Right atrium auricular region (tissue), 2 donors: ENCODE data around the gene NOP16. TPM values are rescaled to one million over a fixed set of nuclear protein-coding genes. Genes with fewer than 3 reads are reported as not detected.

Source experiments
- DNase-seq: peaks from one replicate; pipeline ENCODE4 v3.0.0-alpha.2; 2019; ENCODE audit warnings: low spot score
- H3K27ac ChIP-seq, 2 donors: fragments of 200-600 bp; sonication (generic); 1 replicate in 1 of 2; 2 replicates in 1 of 2; pipeline ENCODE4 v1.5.1; 2016 to 2019
- H3K27me3 ChIP-seq, 2 donors: fragments of 200-600 bp; sonication (generic); one replicate each; pipeline versions ENCODE4 v1.5.1 to v1.6.0; 2017 to 2019
- H3K36me3 ChIP-seq: fragments of 200-600 bp; sonication (generic); one replicate; pipeline ENCODE4 v1.5.1; 2016
- H3K4me1 ChIP-seq, 2 donors: fragments of 200-600 bp; sonication (generic); one replicate each; pipeline versions ENCODE4 v1.5.1 to v1.6.0; 2017 to 2019
- H3K4me3 ChIP-seq, 2 donors: fragments of 200-600 bp; sonication (generic); 1 replicate in 1 of 2; 2 replicates in 1 of 2; pipeline ENCODE4 v1.5.1; 2017 to 2019; ENCODE audit warnings: mild to moderate bottlenecking in 1 of 2, moderate library complexity in 1 of 2
- H3K9me3 ChIP-seq, 2 donors: fragments of 200-600 bp; sonication (generic); one replicate each; pipeline ENCODE4 v1.5.1; 2019
- total RNA-seq, 2 donors: library from RNA; depleted of rRNA; stranded (reverse); fragments of >200 nt; gene quantifications; one replicate each; pipeline ENCODE4 v1.1.0, GENCODE V29; 2016
- TF ChIP-seq, protein P1 (sequence below), 2 donors: fragments of 200-600 bp; sonication (generic); IDR thresholded peaks; one replicate each; pipeline ENCODE4 v1.5.1; 2019; ENCODE audit warnings: antibody characterized with exemption in 2 of 2

The NOP16 gene
- total RNA-seq, 2 donors from 2014 or later: 11.8 to 16.0 TPM

DNA sequence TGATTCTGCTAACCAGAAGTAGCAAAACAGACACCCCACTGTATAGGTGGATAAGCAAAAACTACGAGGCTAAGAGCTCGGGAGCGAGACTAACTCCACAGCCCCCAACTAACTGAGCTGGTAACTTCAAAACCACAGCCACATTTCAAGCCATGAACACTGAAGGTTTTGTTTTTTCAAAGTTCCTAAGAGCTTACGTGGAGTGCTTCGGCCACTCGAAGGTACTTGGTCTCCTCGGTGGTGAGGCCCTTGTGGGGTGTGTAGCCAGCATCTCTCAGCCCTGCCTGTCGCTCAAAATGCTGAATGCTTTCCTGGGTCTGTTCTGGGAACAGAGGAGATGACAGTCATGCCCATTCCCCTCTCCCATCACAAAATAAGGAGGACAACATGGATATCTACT lies 38.0 kb downstream of the NOP16 start:
- no peak for DNase-seq
- H3K9me3 ChIP-seq: no peaks in the 10 kb centered on the region
- H3K4me1 ChIP-seq: no peaks in the 10 kb centered on the region
- H3K27ac ChIP-seq: no peak overlapping the region
- TF ChIP-seq, protein P1, sequence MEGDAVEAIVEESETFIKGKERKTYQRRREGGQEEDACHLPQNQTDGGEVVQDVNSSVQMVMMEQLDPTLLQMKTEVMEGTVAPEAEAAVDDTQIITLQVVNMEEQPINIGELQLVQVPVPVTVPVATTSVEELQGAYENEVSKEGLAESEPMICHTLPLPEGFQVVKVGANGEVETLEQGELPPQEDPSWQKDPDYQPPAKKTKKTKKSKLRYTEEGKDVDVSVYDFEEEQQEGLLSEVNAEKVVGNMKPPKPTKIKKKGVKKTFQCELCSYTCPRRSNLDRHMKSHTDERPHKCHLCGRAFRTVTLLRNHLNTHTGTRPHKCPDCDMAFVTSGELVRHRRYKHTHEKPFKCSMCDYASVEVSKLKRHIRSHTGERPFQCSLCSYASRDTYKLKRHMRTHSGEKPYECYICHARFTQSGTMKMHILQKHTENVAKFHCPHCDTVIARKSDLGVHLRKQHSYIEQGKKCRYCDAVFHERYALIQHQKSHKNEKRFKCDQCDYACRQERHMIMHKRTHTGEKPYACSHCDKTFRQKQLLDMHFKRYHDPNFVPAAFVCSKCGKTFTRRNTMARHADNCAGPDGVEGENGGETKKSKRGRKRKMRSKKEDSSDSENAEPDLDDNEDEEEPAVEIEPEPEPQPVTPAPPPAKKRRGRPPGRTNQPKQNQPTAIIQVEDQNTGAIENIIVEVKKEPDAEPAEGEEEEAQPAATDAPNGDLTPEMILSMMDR (IDR thresholded peaks at IDR 0.05): no peak
- H3K27me3 ChIP-seq: no peaks in the 10 kb centered on the region
- peaks cover 100% of the 10 kb centered on the region for H3K36me3 ChIP-seq
- H3K4me3 ChIP-seq: no peak overlapping the region

DNA sequence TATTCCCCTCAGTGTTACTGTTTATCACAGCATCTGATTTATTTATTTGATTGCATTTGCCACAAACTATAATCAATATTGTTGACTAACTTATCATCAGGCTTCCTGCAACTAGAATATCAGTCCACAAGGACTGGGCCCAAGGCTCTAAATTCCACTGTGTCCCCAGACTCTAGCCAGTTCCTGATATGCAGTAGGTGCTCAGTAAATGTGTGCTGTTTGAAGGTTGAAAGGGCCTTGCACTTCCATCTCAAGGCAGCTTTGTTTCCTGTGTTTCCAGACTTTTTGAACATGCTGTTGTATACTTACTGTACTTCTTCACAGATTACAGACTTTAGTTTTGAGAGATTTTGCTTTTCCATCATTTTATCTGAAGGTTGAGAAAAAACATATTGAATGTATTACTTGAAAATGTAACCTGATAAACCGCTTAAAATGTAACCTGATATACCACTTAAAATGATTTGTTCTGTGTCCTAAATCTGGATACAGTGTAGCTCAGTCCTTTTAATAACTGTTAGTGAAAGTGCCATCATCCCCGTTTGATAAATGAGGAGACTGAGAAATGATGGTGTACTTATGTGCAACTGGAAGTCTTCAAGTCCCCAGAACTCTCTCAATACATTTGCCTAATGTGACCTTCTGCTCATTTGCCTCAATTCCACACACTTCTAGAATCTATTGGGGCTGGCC lies 45.5 kb downstream of the NOP16 start:
- Histone ChIP-seq H3K36me3 (peaks cover 40% of the 10 kb centered on the region), H3K4me1 (no peaks in the 10 kb centered on the region), H3K27me3 (no peaks in the 10 kb centered on the region), H3K9me3 (no peaks in the 10 kb centered on the region), H3K4me3 (no peak overlapping the region), H3K27ac (no peak overlapping the region)
- TF ChIP-seq, protein P1 (IDR thresholded peaks at IDR 0.05): no peak
- DNase-seq: no peak

DNA sequence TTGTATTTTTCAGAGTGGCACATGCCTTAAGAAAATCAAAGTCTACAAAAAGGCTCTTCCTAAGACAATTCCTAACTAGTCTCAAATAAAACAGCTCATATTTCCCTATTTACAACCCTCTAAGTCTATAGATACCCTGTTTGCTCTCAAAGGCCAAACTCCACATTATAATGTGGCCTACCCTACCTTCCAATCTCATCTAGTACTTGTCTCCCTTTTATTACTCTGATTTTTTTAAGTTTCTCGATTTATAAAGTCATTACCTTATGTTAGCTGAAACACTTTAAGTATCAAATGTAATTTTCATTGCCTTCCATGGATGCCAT lies 46.3 kb downstream of the NOP16 start:
- Histone ChIP-seq H3K36me3 (peaks cover 40% of the 10 kb centered on the region), H3K4me3 (no peak overlapping the region), H3K9me3 (no peaks in the 10 kb centered on the region), H3K4me1 (no peaks in the 10 kb centered on the region), H3K27me3 (no peaks in the 10 kb centered on the region), H3K27ac (no peak overlapping the region)
- TF ChIP-seq, protein P1 (IDR thresholded peaks at IDR 0.05): no peak
- DNase-seq: no peak

DNA sequence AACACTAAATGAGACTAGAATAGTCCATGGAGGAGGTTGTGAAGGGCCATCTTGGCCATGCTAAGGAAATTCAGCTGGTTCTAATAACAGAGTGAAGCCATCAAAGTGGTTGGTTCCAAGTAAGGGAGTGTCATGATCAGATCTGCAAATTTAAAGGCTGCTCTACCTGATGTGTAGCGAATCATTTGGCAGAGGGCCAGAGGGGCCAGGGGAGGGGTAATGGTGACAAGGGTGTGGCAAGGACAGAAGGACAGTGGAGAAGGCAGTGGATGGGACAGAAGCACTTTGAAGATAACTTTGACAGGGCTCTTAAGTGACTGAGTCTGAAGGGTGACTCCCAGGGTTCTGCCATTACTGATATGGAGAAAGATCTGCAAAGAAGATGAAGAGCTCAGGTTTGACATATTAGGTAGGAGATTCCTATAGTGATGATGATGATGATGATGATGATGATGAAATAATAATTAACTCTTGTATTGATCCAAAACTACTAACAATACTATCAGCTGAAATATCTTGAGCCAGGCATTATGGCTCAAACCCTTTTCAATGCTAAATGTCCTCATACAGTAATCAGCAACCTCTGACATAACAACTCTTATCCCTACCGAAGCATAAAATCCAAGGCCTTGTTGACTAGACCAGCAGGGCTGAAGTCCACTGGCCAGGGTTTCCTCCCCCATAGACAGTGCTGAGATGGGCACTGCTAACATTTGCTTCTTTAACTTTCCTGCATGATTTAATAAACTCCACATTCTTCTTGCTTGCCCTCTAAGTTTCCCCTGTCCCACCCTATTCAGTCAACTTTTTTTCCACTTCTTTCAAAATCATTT lies 46.9 kb downstream of the NOP16 start:
- Histone ChIP-seq H3K4me1 (no peaks in the 10 kb centered on the region), H3K36me3 (peaks cover 40% of the 10 kb centered on the region), H3K27ac (no peak overlapping the region), H3K27me3 (no peaks in the 10 kb centered on the region), H3K4me3 (no peak overlapping the region), H3K9me3 (no peaks in the 10 kb centered on the region)
- TF ChIP-seq, protein P1 (IDR thresholded peaks at IDR 0.05): no peak
- DNase-seq: no peak

DNA sequence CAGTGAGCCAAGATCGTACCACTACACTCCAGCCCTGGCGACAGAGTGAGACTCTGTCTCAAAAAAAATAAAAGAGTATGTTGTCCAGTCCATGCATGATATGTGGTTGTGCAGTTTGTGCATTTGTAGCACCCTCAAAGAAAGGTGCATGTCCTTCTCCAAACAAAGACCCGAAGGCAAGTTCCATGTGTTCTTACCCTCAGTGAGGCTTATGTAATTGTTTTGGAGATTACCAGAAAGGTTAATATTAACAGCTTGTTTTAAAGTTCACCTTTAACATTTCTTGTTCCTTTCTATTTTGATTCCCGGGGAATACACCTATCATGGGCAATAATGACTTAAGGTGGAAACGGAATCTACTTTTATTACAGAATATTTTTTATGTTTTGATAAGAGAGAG lies 49.1 kb downstream of the NOP16 start:
- H3K27ac ChIP-seq: no peak overlapping the region
- no peaks in the 10 kb centered on the region for H3K27me3 ChIP-seq
- H3K4me1 ChIP-seq: no peaks in the 10 kb centered on the region
- DNase-seq: no peak
- TF ChIP-seq, protein P1 (IDR thresholded peaks at IDR 0.05): no peak
- peaks cover 19% of the 10 kb centered on the region for H3K36me3 ChIP-seq
- H3K9me3 ChIP-seq: no peaks in the 10 kb centered on the region
- H3K4me3 ChIP-seq: no peak overlapping the region
